A549 (cell line): ENCODE data around the gene PLEKHH3. TPM values are rescaled to one million over a fixed set of nuclear protein-coding genes. Genes with fewer than 3 reads are reported as not detected.

ENCODE experiments used
- ATAC-seq, 2 experiments: fragments of 200-7000 bp in 1 of 2; fragments of >200 bp in 1 of 2; cut with Nextera tagmentation in 1 of 2; cut with Tn5 transposase in 1 of 2; 3 replicates each; pipeline versions ENCODE4 v1.8.0 to v1.9.1; 2018 to 2020; ENCODE audit warnings: mild to moderate bottlenecking in 1 of 2, moderate library complexity in 1 of 2
- CTCF ChIA-PET: fragments of 300-600 bp; sonication (Branson Sonifier 250); formaldehyde crosslinking; extraction: SDS; loops from one replicate; lab custom pipeline; 2021; ENCODE audit warnings: antibody characterized with exemption, inconsistent platforms; lab: Yijun Ruan, JAX
- POLR2A ChIA-PET: fragments of 350-600 bp; formaldehyde crosslinking; extraction: SDS; loops from one replicate; lab custom pipeline; 2021; ENCODE audit warnings: antibody characterized with exemption, inconsistent platforms; lab: Yijun Ruan, JAX
- DNase-seq, 2 experiments: peaks; one replicate each; pipeline versions ENCODE4 v3.0.0 to v3.0.0-alpha.2; 2011 to 2016; ENCODE audit warnings: low read depth in 1 of 2, low spot score in 1 of 2
- FAIRE-seq: peaks from 2 replicates; lab custom pipeline; 2011; peaks lifted over from hg19 to GRCh38; lab: Jason Lieb, UNC
- H3K27ac ChIP-seq, 2 experiments: fragments of >200 bp; sonication (Bioruptor Twin); formaldehyde crosslinking; 3 replicates each; pipeline ENCODE4 v1.5.1; 2016 to 2017
- H3K4me1 ChIP-seq: fragments of >200 bp; sonication (Bioruptor Twin); formaldehyde crosslinking; 3 replicates; pipeline ENCODE4 v1.6.1; 2016
- H3K4me2 ChIP-seq: fragments of >200 bp; sonication (Bioruptor Twin); formaldehyde crosslinking; 3 replicates; pipeline ENCODE4 v1.6.1; 2016
- H3K4me3 ChIP-seq: fragments of >200 bp; sonication (Bioruptor Twin); formaldehyde crosslinking; 3 replicates; pipeline ENCODE4 v1.5.1; 2016
- H3K9me3 ChIP-seq: fragments of >200 bp; sonication (Bioruptor Twin); formaldehyde crosslinking; 3 replicates; pipeline ENCODE4 v1.6.1; 2016
- ATOH8 ChIP-seq: fragments of 250-450 bp; sonication (Bioruptor Pico); IDR thresholded peaks from 2 replicates; pipeline ENCODE4 v1.5.0; 2020; ENCODE audit warnings: low read depth, mild to moderate bottlenecking, moderate library complexity
- BCL3 ChIP-seq: fragments of >200 bp; sonication (Bioruptor Twin); formaldehyde crosslinking; IDR thresholded peaks from 3 replicates; pipeline ENCODE4 v1.6.1; 2016
- BHLHE40 ChIP-seq: IDR thresholded peaks from 2 replicates; pipeline ENCODE4 v1.6.1; 2012; ENCODE audit warnings: low read depth, low read length, inconsistent platforms
- CEBPB ChIP-seq, 2 experiments: fragments of >200 bp in 1 of 2; sonication (Bioruptor Twin) in 1 of 2; formaldehyde crosslinking in 1 of 2; IDR thresholded peaks; 2 replicates each; pipeline ENCODE4 v1.6.1; 2012 to 2016
- HES2 ChIP-seq: fragments of >200 bp; sonication (Bioruptor Twin); formaldehyde crosslinking; IDR thresholded peaks from 2 replicates; pipeline ENCODE4 v1.6.1; 2016
- HMGXB4 ChIP-seq: fragments of 250-450 bp; sonication (Bioruptor Pico); IDR thresholded peaks from 2 replicates; pipeline ENCODE4 v1.5.0; 2021; ENCODE audit warnings: mild to moderate bottlenecking, moderate library complexity, borderline replicate concordance
- HOXA7 ChIP-seq: fragments of 250-450 bp; sonication (Bioruptor Pico); IDR thresholded peaks from 2 replicates; pipeline ENCODE4 v1.5.0; 2020; ENCODE audit warnings: mild to moderate bottlenecking, moderate library complexity
- HOXB13 ChIP-seq: fragments of 250-450 bp; sonication (Bioruptor Pico); IDR thresholded peaks from 2 replicates; pipeline ENCODE4 v1.5.0; 2020; ENCODE audit warnings: low read depth, mild to moderate bottlenecking, moderate library complexity
- JUNB ChIP-seq: fragments of >200 bp; sonication (Bioruptor Twin); formaldehyde crosslinking; IDR thresholded peaks from 2 replicates; pipeline ENCODE4 v1.6.1; 2016
- MAFK ChIP-seq: fragments of 450-650 bp; IDR thresholded peaks from 2 replicates; pipeline ENCODE4 v1.6.1; 2014; ENCODE audit not compliant: partially characterized antibody
- MAX ChIP-seq: IDR thresholded peaks from 2 replicates; pipeline ENCODE4 v1.6.1; 2012
- NFE2L2 ChIP-seq: fragments of 150-350 bp; conservative IDR thresholded peaks from 2 replicates; pipeline ENCODE4 v1.6.1; 2014; ENCODE audit warnings: low read length
- NPAS2 ChIP-seq: fragments of 250-450 bp; sonication (Bioruptor Pico); IDR thresholded peaks from 2 replicates; pipeline ENCODE4 v1.8.0; 2022; ENCODE audit warnings: mild to moderate bottlenecking, moderate library complexity, borderline replicate concordance
- POLR2AphosphoS2 ChIP-seq: conservative IDR thresholded peaks from 2 replicates; pipeline ENCODE4 v1.6.1; 2012; ENCODE audit warnings: low read length, improper control_type of control experiment, inconsistent platforms
- RAD21 ChIP-seq, 2 experiments: fragments of >200 bp in 1 of 2; sonication (Bioruptor Twin) in 1 of 2; formaldehyde crosslinking in 1 of 2; IDR thresholded peaks in 1 of 2; conservative IDR thresholded peaks in 1 of 2; 2 replicates in 1 of 2; 3 replicates in 1 of 2; pipeline ENCODE4 v1.6.1; 2012 to 2018; ENCODE audit warnings: inconsistent platforms in 1 of 2
- RFX5 ChIP-seq: fragments of 450-650 bp; IDR thresholded peaks from 2 replicates; pipeline ENCODE4 v1.7.1; 2014; ENCODE audit warnings: antibody characterized with exemption, mild to moderate bottlenecking, moderate library complexity
- RNF2 ChIP-seq: fragments of 200-600 bp; sonication (generic); IDR thresholded peaks from 2 replicates; pipeline ENCODE4 v1.6.1; 2016; ENCODE audit warnings: low read depth, mild to moderate bottlenecking, antibody characterized with exemption, moderate library complexity, borderline replicate concordance
- WGBS: methylation state at CpG from one replicate; pipeline ENCODE4 v1.1.6; 2017; ENCODE audit errors: missing lambda C conversion rate; 5-methylcytosine and 5-hydroxymethylcytosine counted together
- polyA plus RNA-seq, 4 experiments: library from polyadenylated mRNA; depleted of rRNA in 3 of 4; stranded (reverse); fragments of >200 nt; fragmentation: RNase III in 1 of 4; extraction: RNeasy Plus Mini Kit Qiagen cat#74134 plus additional on column Dnase treatment in 1 of 4; gene quantifications; 2 replicates in 3 of 4; 3 replicates in 1 of 4; pipeline ENCODE4 v1.2.3, GENCODE V29; 2011 to 2017

Gene PLEKHH3
- polyA plus RNA-seq, 2 of the 4 experiments (the other 2 are of a cell fraction) = 5.5 to 14.0 TPM

GRCh38 chr17:42683407-42684034 lies 6.7 kb upstream of the PLEKHH3 start:
- Histone ChIP-seq H3K4me1 (peaks cover 27% of the 10 kb centered on the region), H3K4me3 (no peak overlapping the region), H3K4me2 (peak overlapping the region; percentile 50), H3K9me3 (no peaks in the 10 kb centered on the region), H3K27ac (peak overlapping the region in 1 of 2 experiments; percentile 80; a peak in 3 of 6 replicates)
- FAIRE-seq (no peak), ATAC-seq (no peak), DNase-seq (no peak)
- CTCF ChIA-PET = interaction anchor here (0.6 to 4.4 kb wide), 19 partner anchors 9 to 415 kb away, joined by 3 to 44 read pairs (median 4); partner anchors contain the start of genes PSMC3IP, RETREG3 and TUBG1
- POLR2A ChIA-PET = interaction anchor here (0.8 to 1.0 kb wide), 2 partner anchors 105 to 135 kb away, joined by 3 read pairs; no protein-coding TSS in a partner anchor
- 93% methylated on average over 24 of the region's 25 CpGs for WGBS
- no peak for TF ChIP-seq MAX
- no peak for TF ChIP-seq ATOH8 (CRISPR knock-in tag)
- no peak for TF ChIP-seq JUNB
- TF ChIP-seq RAD21 (conservative IDR thresholded peaks at IDR 0.05 in 1 of 2, IDR thresholded peaks at IDR 0.05 in 1 of 2) = no peak
- TF ChIP-seq MAFK = no peak
- no peak for TF ChIP-seq BHLHE40
- no peak for TF ChIP-seq CEBPB (IDR thresholded peaks at IDR 0.05)
- TF ChIP-seq POLR2AphosphoS2 = no peak
- TF ChIP-seq RFX5 = no peak
- TF ChIP-seq NPAS2 (CRISPR knock-in tag) = no peak
- TF ChIP-seq NFE2L2 = no peak
- TF ChIP-seq BCL3 = no peak
- TF ChIP-seq HOXA7 (CRISPR knock-in tag) = no peak
- TF ChIP-seq HES2 = no peak
- TF ChIP-seq RNF2 = no peak
- TF ChIP-seq, all 56 proteins: peak for 0

- Histone ChIP-seq H3K4me3 (peak overlapping the region; percentile 47), H3K9me3 (no peaks in the 10 kb centered on the region), H3K4me1 (peaks cover 27% of the 10 kb centered on the region), H3K4me2 (peak overlapping the region; percentile 50), H3K27ac (peak overlapping the region; percentile 62 to 80)
- 46% methylated on average over 34 of the region's 34 CpGs for WGBS
- FAIRE-seq (no peak), ATAC-seq (peak in 1 of 2 experiments; percentile 5; a peak in 3 of 6 replicates), DNase-seq (peak; percentile 46 to 58)
- ChIA-PET POLR2A (interaction anchor here (0.8 to 1.0 kb wide), 2 partner anchors 104 to 134 kb away, joined by 3 read pairs; no protein-coding TSS in a partner anchor), CTCF (interaction anchor here (0.5 to 4.4 kb wide), 18 partner anchors 9 to 415 kb away, joined by 3 to 44 read pairs (median 4); partner anchors contain the start of genes PSMC3IP, RETREG3 and TUBG1)
- TF ChIP-seq HMGXB4 = no peak
- no peak for TF ChIP-seq HOXB13 (CRISPR knock-in tag)
- TF ChIP-seq ATOH8 (CRISPR knock-in tag) = no peak
- TF ChIP-seq JUNB = no peak
Observed at GRCh38 chr17:42682722-42683403, 6.1 kb upstream of the PLEKHH3 start.
